HG03378 (cell line): ENCODE data around the gene RPS18.
"Not testable (repeated sequence)": the region's sequence is repeated elsewhere in the genome, so short reads cannot be mapped to it uniquely, and the experiment has no call there.

Source experiments
- ATAC-seq: cut with Tn5 transposase; IDR thresholded peaks from one replicate; pipeline ENCODE4 v1.9.1; 2021; ENCODE audit warnings: mild to moderate bottlenecking, moderate library complexity; ENCODE audit not compliant: unreplicated experiment

Gene RPS18

DNA sequence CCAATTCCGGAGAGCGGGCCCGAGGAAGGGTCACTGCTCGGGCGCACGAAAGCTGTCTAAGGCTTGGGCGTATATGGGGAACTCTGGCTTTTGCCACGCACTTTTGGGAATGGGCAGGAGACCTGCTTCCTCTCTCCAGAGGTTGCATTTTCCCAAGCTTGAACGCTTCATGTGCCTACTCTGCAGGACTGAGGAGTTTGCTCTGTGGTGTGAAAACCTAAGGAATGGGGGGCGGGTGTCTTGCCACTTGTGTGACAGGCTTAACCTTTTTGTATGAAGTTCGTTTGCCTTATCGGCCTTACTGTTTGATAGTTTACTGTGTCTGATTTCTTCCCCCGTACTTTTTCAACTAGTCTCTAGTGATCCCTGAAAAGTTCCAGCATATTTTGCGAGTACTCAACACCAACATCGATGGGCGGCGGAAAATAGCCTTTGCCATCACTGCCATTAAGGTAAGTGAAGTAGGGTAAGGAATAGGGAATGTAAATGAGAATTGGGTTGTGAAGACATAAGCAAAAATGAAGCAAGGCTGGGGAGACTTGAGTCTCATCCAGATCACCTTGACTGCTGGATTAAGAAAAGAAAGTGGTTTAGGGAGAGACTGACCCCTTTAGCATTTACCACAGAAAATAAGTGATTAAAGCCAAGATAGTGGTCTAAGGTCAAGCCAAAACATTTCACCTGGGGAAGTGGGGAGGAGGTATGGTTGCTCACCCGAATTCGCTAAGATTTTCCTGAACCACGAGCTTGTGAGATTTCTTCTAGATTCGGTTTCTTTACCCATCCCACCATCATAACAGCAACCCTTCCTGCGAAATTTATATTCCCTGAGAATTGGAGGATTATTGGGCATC lies 627 bp downstream of the RPS18 start:
- peak; percentile 29 for ATAC-seq

- no peak for ATAC-seq
Measured at GRCh38 chr6:33273129-33273923, 1.5 kb downstream of the RPS18 start.

- ATAC-seq, result no peak
Measured at GRCh38 chr6:33273924-33274902, 2.3 kb downstream of the RPS18 start.

- ATAC-seq, result not testable (repeated sequence)
Measured at GRCh38 chr6:33275795-33276580, 4.1 kb downstream of the RPS18 start.

DNA sequence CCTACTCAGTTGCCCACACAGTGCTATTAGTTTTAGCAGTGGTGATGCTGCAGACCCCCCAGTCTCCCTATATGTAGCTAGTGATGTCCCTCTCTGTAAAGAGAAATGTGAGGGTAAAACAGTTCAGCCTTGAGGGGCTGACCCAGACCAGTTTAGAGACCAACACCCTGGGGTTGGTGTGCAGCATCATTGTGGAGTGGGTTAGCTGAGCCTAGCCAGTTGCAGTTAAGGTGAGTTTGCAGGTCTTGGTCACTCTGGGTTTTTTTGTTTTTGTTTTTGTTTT lies 4.6 kb downstream of the RPS18 start:
- ATAC-seq, result peak; percentile 1

GRCh38 chr6:33276864-33277662 lies 5.2 kb downstream of the RPS18 start, which contains the start of gene B3GALT4:
B3GALT4 (plus strand) TSS chr6:33277123; CDS start chr6:33277420, 297 bp downstream.
- ATAC-seq, result peak; percentile 34

DNA sequence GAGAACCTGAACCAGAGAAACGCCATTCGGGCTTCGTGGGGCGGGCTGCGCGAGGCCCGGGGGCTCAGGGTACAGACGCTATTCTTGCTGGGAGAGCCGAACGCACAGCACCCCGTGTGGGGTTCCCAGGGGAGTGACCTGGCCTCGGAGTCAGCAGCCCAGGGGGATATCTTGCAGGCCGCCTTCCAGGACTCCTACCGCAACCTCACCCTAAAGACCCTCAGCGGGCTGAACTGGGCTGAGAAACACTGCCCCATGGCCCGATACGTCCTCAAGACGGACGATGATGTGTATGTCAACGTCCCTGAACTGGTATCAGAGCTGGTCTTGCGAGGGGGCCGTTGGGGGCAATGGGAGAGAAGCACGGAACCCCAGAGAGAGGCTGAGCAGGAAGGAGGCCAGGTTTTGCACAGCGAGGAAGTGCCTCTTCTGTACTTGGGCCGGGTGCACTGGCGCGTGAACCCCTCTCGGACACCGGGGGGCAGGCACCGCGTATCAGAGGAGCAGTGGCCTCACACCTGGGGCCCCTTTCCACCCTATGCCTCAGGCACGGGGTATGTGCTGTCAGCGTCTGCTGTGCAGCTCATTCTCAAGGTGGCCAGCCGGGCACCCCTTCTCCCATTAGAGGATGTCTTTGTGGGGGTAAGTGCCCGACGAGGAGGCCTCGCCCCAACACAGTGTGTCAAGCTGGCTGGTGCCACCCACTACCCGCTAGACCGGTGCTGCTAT lies 6.0 kb downstream of the RPS18 start:
- no peak for ATAC-seq

DNA sequence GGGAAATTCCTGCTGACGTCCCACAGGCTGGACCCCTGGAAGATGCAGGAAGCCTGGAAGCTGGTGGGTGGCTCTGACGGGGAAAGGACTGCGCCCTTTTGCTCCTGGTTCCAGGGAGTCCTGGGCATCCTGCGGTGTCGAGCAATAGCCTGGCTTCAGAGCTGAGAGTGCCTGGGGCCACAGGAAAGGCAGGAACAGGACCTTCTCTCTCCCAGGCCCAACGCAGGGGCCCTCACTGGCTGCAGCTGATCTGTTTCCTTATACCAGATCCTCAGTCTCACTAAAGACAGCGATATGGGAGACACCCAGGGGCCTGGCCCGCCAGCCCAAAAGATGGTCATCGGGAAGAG lies 6.5 kb downstream of the RPS18 start:
- no peak for ATAC-seq

- no peak for ATAC-seq
Measured at GRCh38 chr6:33278810-33279209, 6.9 kb downstream of the RPS18 start.

GRCh38 chr6:33279257-33279695 lies 7.4 kb downstream of the RPS18 start:
- no peak for ATAC-seq

DNA sequence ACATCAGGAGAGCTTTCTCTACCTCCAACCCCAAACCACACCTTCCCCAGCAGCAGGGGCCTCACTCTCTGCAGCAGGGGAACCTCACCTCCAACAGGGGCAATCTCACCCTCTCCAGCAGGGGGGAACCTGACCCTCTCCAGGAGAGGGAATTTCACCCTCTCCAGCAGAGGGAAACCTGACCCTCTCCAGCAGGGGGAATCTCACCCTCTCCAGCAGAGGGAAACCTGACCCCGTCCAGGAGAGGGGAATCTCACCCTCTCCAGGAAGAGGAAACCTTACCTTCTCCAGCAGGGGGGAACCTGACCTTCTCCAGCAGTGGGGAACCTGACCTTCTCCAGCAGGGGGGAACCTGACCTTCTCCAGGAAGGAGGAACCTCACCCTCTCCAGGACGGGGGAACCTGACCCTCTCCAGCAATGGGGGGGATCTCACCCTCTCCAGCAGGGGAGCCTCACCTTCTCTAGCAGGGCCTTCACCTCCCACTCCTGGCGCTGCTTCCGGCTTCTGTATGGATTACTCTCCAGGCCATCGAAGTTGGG lies 8.2 kb downstream of the RPS18 start:
- no peak for ATAC-seq

GRCh38 chr6:33280539-33280938 lies 8.7 kb downstream of the RPS18 start:
- ATAC-seq, result no peak

GRCh38 chr6:33285214-33285613 lies 13.3 kb downstream of the RPS18 start:
- not testable (repeated sequence) for ATAC-seq

- no peak for ATAC-seq
Measured at GRCh38 chr6:33286946-33287914, 15.4 kb downstream of the RPS18 start.

DNA sequence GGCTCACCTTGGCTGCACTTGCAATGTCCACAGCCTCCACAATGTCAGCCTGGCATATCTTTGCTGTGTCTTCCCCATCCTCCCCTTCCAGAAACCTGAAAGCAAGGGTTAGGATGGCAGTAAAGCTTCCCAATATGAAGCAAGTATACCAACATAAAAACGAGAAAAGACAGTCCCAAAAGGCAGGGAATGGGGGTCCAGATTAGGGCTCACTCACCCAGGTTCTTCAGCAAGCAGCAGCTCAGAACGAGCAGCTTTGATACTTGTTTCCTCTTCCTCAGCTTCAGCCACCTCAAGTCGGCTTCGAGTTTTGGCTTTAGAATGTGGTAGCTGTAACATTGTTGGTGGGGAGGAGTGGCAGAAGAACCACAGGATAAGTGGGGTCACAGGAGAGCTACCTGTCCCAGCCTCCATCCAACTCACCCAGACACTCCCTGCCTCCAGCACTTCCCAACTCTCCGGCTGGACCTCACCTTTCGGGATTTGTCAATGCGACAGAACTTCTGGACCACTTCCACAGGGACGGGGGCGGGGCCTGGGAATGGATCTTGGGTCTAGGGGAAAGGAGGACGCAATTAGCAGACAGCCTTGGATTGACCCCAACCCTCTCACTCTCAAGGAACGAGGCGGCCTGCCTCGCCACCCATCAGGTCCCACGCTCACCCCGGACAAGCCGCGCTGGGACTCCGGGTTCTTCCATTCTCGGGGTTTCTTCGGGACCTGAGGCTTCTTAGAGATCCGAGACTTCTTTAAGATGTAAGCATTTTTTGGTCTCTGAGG lies 16.5 kb downstream of the RPS18 start:
- ATAC-seq, result no peak

- ATAC-seq, result peak; percentile 74
Measured at GRCh38 chr6:33288921-33289783, 17.3 kb downstream of the RPS18 start, which contains the start of the genes PFDN6 and WDR46. PFDN6 (plus strand) TSS chr6:33289601; CDS start chr6:33289857, 256 bp downstream. WDR46 (minus strand) TSS chr6:33289239; CDS start chr6:33289170, 69 bp downstream.
